ENCODE measurements around the gene APLP2.

Gene APLP2

DNA sequence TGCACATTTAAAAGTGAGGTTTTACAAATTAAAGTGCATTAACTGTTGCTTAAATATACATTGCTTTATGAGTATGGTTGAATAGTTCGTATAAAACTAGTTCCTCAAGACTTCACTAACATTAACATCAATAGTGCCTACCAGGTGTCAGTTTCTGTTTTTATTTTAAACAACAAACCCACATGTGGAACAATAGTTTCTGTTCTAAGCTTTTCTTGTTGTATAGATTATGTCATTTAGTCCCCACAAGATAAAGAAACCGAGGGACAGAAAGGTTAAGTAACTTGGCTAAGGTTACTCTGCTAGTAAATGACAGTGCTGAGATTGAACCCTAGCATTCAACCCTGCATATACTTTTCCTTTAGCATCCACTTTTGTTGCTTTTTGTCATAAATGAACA is 48.5 kb downstream of the APLP2 start:
- no peak for DNase-seq (ENCODE audit: low read depth)

DNA sequence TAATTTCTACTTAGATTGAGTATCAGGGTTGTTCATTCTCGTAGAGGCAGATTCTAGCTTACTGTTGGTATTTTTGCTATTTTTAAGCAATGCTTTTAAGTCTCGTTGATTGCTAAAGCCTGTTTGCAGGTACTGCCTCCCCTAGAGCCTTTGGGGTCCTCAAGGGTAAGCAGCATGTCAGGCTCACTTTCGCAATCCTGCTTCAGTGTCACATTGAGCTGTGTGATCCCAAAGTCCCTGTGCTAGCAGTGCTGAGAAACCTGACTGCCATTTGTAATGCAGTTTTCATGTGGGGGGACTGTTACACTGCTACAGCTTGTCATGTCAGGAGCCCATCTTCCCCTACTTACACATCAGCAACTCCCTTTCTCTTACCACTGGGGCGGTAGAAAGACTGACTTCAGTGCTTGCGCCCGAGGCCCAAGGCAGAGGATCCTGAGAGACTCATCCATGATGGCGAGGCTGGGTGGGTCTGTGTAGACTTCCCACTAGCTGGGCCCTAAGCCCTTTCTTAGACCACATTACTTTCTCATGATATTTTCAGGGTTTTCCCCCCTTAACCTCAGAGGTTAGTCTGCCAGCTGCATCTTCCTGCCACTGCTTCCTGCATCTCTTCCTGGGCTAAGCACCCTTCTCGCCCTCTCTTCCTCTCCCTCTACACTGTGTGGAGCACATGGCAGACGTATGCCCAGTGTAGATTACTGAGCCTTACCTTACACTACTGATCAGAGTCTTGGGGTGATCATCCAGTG is 49.1 kb downstream of the APLP2 start:
- DNase-seq (ENCODE audit: low read depth), result no peak

DNA sequence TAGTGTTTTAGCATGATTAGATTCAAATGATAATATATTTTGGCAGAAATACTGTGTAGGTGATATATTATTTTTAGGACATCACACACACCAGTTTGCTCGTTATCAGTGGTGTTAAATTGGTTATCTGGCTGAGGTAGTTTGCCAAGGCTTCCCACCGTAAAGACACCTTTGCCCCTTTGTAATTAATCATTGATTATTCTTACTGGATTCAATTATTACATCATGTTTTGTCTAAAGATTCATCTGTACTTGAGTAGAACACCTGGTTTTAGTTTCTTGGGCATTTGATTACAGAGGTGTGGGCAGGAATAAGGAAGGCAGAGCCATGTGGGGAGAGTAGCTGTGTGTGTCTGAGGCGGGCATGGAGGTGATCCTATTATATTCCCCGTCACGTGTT is 50.4 kb downstream of the APLP2 start:
- DNase-seq (ENCODE audit: low read depth), result no peak

DNA sequence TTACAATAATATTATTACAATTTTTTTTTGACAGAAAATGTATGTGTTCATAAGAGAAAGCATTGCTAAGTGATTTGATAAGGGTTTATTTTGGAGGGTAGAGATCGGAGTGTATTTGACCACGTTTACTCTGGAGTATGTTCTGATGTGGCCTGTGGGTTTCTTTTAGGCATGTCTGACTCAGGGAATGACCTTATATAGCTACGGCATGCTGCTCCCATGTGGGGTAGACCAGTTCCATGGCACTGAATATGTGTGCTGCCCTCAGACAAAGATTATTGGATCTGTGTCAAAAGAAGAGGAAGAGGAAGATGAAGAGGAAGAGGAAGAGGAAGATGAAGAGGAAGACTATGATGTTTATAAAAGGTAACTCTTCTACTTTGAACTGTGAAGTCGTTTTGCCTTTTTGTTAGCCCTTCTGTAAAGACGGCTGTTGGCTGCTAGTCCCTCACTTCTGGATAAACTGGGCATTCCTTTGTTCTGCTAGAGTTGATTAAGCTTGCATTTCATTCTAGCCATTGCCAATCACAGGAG is 51.8 kb downstream of the APLP2 start:
- no peak for DNase-seq (ENCODE audit: low read depth)

DNA sequence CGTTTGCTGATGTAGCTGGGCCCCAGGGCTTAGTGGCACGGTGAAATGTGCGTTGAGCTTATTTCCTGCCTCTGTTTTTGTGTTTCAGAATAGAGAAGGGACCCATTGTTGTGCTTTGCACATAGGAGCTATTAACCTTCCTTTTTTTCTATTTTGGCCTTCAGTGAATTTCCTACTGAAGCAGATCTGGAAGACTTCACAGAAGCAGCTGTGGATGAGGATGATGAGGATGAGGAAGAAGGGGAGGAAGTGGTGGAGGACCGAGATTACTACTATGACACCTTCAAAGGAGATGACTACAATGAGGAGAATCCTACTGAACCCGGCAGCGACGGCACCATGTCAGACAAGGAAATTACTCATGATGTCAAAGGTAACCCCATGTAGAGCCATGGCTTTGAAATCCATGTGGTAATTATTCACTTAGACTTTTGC is 52.5 kb downstream of the APLP2 start:
- DNase-seq (ENCODE audit: low read depth), result no peak

DNA sequence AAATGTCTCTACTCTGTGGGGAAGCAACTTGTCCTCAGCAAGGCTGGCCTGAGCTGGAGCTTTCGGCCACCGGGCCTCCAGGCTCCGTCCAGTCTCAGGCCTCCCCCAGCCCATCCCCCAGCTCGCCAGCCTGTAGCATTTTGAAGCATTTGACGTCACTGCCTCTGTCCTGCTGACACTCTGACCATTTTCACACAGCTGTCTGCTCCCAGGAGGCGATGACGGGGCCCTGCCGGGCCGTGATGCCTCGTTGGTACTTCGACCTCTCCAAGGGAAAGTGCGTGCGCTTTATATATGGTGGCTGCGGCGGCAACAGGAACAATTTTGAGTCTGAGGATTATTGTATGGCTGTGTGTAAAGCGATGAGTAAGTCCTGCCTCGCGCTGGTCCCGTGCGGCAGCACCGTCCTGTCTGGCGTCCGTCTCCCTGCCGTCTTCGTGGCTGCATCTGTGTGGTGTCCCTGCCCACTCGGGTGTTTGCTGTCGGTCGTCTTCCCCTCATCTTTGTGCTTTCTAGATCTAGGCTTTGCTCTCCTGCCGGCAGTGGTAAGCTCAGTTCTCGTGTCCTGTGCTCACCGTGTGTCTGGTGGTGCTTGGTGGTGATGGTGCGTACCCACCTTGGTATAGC is 53.8 kb downstream of the APLP2 start:
- no peak for DNase-seq (ENCODE audit: low read depth)

DNA sequence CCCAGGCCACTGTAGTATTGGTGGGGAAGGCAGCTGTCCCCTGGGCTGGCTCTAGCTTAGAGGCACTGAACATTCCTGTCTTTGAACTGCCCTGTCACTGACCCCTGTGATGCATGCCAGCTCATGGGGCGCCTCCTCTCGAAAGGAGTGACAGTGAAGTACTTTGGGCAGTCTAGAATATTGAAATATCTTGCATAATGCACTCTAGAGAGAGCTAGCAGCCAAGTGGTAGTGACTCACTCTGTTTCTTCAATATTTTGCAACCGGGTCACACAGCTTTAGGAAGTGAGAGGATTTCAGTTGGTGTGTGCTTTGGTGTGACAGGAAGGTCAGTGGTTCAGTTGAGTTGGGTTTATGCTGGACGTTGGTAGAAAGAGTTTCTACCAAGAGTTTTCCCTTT is 54.4 kb downstream of the APLP2 start:
- DNase-seq (ENCODE audit: low read depth), result no peak

DNA sequence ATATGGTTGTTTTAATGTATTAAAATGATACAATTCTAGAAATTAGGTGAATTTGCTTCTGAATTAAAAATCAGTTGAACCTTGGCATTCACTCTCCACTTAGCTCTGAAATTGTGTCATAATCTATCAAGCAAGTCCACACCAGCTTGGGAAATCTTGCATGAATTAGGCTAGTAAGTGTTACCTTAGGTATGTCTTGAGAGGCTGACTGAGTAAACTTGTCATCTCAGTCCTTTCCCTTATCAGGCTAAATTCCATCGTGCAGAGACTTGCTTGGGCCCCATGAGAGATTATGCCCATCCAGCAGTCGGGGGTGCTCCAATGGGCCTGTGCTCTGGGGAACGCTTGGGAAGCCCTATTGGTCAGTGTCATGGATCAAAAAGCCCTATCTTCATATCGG is 55.9 kb downstream of the APLP2 start:
- no peak for DNase-seq (ENCODE audit: low read depth)

DNA sequence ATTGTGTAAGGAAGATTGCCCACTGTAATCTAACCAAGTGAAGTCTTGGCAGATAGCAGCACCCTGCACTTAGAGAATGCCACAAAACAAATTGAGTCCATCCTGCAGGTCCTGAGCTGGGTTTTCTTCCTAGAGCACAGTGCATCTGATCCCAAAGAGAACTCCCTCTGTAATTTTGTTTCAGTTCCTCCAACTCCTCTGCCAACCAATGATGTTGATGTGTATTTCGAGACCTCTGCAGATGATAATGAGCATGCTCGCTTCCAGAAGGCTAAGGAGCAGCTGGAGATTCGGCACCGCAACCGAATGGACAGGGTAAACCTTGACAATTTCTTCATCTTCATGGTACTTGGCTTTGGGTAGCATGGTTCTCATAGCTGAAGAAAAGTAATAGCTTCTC is 56.8 kb downstream of the APLP2 start:
- no peak for DNase-seq (ENCODE audit: low read depth)

DNA sequence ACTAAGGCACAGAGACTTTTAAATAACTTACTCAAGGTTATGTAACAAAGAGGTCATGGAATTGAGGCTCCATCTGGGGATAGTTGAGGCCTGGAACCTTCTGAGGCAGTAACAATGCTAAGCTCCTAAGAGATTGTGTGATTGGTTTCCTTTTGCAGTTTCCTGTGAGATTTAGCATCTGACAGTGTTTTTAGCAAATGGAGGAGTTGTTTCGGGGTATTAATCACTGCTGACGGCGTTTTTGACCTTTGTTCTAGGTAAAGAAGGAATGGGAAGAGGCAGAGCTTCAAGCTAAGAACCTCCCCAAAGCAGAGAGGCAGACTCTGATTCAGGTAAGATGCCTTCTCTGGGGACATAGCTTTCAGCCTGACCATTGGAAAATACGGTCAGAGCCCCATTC is 57.8 kb downstream of the APLP2 start:
- no peak for DNase-seq (ENCODE audit: low read depth)

DNA sequence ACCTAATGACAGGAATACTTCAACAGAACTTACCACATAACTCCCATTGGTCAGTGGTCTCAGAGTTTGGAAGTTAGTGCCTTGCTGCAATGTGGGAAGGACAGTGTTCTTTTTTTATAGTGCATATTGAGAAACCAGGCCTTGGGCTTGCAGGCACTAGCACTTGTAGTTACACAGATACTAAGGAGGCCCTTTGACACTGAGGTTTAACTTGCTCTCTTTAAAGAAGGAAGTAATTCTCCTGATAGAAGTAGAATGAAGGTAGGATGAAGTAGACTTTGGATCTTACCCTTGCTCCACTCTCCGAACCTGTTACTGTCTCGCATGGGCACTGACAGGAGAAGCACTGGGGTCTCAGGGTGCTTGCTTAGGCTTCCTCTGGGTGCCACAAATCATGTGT is 58.9 kb downstream of the APLP2 start:
- DNase-seq (ENCODE audit: low read depth), result no peak

DNA sequence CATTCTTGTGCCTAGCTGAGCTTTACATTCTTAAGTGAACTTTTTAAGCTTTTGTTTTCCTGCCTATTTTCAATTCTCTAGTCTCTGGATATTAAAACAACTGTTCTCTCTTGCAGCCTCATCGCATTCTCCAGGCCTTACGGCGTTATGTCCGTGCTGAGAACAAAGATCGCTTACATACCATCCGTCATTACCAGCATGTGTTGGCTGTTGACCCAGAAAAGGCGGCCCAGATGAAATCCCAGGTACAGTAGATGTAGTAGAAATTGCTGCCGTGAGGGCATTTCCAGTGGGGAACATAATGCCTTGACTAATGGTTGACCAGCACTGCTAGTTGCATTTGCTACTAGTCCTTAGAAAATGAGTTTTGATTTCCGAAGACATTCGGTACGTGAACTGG is 60.2 kb downstream of the APLP2 start:
- no peak for DNase-seq (ENCODE audit: low read depth)

DNA sequence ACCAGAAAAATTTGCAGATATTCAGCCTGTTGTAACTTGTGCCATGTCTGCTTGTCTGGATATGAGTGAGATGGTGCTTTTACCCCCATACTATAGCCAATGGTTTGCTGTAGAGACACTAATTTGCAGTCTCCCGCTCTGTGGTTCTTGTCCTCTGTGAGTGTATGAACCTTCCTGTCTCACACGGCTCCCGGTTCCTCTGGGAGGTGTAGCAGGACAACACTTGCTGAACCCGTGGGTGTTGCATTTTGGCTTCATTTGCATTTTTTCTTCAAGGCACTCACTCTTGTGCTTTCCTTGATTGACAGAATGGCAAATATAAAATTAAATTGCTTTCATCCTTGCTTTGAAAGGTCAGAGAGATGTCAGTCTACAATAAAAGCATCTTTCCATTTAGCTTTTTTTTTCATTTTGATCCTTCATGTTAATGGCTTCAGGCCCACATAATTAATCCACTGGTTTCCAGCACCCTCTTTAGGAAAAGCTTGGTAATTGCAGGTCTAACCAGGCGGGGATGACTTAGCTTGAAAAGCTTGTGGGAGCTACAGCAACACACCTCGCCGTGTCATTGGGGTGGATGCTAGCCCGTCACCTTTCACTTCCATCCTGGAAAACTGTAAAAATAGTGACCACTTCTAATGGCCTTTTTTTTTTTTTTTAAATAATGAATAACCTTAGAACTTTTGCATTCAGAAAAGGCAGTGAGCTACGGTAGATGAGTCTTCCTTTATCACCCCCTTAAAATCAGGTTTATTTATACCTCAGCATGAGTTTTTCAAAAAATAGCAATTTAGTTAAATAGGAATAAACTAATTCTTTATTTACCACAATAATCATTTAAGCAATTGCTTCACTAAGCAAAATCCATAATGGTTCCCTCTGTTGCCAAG is 62.5 kb downstream of the APLP2 start:
- DNase-seq (ENCODE audit: low read depth), result peak; percentile 32

DNA sequence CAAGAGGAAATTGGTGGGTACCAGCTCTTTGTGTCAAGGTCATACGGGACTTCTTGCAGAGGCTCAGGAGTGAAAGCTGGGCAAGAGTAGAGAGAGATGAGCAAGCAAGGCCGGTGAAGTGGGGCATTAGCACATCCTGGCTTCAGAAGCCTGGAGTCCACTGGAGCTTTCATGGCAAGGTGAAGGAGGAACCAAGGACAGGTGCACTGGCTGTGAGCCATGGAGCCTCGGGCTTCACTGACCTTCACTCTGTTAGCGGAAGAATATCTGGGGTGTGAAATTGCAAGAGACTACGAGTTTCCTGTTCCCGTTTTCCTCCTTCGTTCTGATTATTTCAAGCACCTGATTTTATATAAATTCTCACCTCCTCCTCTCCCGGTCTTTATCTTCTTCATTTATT is 64.0 kb downstream of the APLP2 start:
- DNase-seq (ENCODE audit: low read depth), result no peak

DNA sequence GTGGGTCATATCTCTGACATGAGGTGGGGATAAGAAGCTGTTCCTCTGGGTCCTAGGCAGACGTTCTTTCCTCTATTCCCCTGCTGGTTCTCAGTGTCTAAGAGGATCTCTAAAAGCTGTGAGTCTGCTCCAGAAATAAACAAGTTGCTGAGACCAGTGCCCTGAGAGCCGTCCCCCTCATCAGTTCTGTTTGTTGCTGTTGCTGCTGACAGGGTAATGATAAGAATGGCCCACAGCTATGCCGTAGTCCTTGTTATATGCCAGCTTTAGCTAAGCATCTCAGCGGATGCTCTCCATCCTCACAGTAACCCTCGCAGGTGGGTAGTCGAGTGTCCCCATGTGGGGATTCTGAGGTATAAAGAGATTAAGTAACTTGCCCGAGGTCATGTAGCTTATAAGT is 66.4 kb downstream of the APLP2 start:
- no peak for DNase-seq (ENCODE audit: low read depth)

DNA sequence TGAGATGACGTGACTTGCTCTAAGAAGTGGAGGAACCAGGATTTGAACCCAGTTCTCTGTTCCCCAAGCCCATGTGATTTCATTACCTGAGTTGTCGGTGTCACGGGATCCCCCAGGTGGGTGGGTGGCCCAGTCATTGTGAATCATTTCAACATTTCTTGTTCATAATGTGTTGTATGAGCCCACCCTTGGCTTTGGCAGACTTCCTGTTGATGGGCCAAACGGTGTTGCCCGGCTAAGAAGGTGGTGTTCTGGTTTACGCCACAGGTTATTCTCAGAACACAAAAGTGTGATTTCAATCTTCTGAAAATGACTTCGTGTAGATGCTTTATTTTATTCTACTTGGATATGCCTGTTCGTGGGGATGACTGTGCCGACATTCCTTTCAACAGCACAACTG is 68.3 kb downstream of the APLP2 start:
- no peak for DNase-seq (ENCODE audit: low read depth)

DNA sequence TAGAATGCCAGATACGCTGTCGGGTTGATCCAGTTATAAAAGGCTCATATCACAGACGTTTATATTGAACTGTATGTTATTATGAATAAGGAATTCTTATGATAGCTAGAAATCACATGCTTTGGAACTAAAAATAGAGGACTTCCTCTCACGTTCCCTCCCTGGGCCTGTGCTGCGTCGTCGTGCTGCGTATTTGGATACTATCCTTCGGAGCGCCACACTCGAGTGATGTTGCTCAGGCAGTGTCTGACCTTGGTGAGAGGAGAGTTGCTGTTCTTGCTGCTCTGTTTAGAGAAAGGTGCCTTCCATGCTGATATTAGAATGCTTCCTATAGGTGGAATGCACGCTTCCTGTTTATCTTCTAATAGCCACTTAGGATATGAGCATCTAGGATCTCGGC is 69.7 kb downstream of the APLP2 start:
- no peak for DNase-seq (ENCODE audit: low read depth)

DNA sequence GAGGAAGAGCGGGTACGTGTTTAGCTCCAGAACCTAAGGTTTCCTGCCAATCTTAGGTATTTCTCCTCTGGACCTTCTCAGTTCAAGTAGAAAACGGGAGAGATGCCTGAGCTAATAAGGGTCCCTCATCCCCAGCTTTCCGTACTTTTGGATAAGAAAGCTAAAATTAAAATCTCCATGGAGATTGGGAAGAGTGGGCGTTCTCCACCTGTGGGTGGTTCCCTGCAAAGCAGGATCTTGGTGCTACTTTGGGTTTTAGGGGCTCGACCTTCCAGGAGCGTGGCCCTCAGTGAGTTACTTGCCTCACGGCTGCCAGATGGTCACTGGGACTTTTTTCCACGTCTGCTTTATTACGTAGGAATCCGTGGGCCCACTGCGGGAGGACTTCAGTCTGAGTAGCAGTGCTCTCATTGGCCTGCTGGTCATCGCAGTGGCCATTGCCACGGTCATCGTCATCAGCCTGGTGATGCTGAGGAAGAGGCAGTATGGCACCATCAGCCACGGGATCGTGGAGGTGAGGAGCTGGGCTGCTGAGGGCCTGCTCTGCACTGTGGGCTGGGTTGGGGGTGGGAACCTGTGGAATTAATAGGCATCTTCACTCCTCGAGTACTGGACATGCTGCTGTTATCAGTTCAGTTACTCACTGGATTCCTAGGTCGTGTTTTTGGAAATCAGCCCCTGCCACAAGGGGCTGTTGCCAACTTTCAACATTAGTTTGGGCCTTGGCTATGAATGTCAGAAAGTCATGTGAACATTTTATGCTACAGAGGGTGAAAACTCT is 72.1 kb downstream of the APLP2 start:
- DNase-seq (ENCODE audit: low read depth), result no peak

DNA sequence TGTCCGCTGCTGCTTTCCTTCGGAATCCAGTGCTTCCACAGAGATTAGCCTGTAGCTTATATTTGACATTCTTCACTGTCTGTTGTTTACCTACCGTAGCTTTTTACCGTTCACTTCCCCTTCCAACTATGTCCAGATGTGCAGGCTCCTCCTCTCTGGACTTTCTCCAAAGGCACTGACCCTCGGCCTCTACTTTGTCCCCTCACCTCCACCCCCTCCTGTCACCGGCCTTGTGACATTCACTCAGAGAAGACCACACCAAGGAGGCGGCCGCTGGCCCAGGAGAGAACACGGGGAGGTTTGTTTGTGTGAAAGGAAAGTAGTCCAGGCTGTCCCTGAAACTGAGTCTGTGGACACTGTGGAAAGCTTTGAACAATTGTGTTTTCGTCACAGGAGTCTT is 74.4 kb downstream of the APLP2 start:
- DNase-seq (ENCODE audit: low read depth), result no peak

DNA sequence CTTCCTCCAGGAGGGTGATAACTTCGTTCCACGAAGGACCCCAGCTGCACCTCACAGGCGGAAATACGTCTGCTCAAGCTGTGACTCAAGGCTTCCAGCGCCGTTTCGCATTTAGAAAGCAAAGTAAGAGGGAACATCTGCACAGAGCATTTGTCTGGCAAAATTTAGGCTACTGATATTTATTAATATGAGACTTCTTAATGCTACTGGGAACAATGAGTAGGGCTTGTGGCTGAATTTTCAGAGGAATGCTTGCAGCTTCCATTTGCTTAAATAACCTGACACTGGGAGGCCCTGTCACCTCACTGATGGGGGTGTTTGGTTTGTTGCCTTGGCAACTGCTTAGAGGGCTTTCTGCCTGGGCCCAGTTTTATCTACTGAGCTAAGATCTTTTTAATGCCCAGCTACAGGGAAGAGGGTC is 75.2 kb downstream of the APLP2 start:
- no peak for DNase-seq (ENCODE audit: low read depth)

DNA sequence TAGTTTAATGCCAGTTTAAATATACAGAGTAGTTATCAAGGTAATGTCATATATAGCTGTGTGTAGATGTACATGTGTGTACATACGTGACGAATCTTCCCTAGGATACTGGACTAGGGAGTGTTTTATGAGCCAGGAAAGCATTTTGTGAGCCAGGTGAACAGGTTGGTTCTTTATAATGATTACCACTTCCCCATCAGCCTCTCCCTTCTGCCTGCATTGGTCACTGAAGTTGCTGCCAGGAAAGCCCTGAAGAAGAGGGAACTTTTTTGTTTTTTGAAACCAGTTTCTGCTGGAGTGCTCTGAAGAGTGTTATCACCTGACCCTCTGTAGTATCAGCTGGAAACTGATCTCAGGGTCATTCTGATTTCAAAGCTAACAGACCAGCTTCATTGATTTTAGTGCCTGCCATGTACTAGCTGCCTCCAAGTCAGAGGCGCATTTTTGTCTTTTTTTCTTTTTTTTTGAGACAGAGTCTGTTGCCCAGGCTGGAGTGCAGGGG is 75.7 kb downstream of the APLP2 start:
- no peak for DNase-seq (ENCODE audit: low read depth)

All from T follicular helper cell (primary cell).